Measurements from ENCODE around the gene SULT4A1.

DNA sequence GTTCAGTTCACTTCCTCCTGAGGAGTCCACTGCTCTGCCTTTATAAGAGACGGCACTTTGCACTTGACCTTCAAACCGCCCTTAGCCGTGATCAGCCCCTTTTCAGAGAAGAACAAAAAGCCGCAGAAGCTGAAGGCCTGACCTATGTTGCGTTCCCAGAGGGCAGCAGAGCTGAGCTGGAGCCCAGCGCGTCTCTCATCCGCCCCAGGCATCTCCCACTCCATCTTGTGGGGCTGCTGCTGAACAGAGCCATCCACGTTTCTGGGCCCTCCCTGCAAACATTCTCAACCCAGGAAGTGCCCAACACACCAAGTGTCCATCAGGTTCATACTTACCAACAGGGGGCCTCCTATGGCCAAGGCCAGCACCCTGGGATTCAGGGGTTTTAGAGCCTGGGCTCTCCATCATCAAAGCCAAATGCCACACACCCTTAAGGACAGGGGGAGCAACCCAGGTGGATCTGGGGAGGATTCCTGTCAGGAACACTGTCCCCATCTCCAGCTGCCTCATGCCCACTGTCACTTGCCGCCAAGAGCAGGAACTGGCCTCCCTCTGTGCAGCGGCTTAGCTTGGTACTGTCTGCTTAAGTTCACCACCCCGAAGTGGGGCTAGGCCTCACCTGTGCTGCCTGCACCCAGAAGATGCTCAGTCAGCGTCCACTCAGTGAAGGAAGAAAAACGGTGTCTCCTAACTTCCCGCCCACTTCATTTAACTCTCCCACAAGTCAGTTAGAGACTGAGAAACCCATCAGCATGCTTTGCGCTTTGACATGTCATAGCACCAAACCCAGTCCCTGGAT lies 34.2 kb downstream of the SULT4A1 start:
- TF ChIP-seq EGR1 (IDR thresholded peaks at IDR 0.05; ENCODE audit: low read depth) (no peak), EZH2 (IDR thresholded peaks at IDR 0.05) (no peak), POLR2A (IDR thresholded peaks at IDR 0.05; ENCODE audit: borderline replicate concordance, extremely low read depth, insufficient read depth, insufficient read length) (no peak), POLR2AphosphoS5 (IDR thresholded peaks at IDR 0.05; ENCODE audit: low read depth, low read length) (no peak), ZNF274 (IDR thresholded peaks at IDR 0.05; ENCODE audit: low read depth, low read length) (no peak), ZFX (IDR thresholded peaks at IDR 0.05) (no peak), SRF (IDR thresholded peaks at IDR 0.05; ENCODE audit: low read depth) (no peak), SP1 (IDR thresholded peaks at IDR 0.05; ENCODE audit: low read depth) (no peak), SIN3A (IDR thresholded peaks at IDR 0.05; ENCODE audit: low read depth) (no peak), RAD21 (IDR thresholded peaks at IDR 0.05; ENCODE audit: low read depth) (no peak)
- TF ChIP-seq, protein P1, sequence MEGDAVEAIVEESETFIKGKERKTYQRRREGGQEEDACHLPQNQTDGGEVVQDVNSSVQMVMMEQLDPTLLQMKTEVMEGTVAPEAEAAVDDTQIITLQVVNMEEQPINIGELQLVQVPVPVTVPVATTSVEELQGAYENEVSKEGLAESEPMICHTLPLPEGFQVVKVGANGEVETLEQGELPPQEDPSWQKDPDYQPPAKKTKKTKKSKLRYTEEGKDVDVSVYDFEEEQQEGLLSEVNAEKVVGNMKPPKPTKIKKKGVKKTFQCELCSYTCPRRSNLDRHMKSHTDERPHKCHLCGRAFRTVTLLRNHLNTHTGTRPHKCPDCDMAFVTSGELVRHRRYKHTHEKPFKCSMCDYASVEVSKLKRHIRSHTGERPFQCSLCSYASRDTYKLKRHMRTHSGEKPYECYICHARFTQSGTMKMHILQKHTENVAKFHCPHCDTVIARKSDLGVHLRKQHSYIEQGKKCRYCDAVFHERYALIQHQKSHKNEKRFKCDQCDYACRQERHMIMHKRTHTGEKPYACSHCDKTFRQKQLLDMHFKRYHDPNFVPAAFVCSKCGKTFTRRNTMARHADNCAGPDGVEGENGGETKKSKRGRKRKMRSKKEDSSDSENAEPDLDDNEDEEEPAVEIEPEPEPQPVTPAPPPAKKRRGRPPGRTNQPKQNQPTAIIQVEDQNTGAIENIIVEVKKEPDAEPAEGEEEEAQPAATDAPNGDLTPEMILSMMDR (IDR thresholded peaks at IDR 0.05 in 2 of 3, conservative IDR thresholded peaks at IDR 0.05 in 1 of 3; ENCODE audit: borderline replicate concordance in 1 of 3, insufficient read depth in 1 of 3, low read depth in 2 of 3, low read length in 2 of 3), result peak in 2 of 3 experiments; percentile 21 to 23; a peak in 3 of 6 replicates
- TF ChIP-seq, protein P2, sequence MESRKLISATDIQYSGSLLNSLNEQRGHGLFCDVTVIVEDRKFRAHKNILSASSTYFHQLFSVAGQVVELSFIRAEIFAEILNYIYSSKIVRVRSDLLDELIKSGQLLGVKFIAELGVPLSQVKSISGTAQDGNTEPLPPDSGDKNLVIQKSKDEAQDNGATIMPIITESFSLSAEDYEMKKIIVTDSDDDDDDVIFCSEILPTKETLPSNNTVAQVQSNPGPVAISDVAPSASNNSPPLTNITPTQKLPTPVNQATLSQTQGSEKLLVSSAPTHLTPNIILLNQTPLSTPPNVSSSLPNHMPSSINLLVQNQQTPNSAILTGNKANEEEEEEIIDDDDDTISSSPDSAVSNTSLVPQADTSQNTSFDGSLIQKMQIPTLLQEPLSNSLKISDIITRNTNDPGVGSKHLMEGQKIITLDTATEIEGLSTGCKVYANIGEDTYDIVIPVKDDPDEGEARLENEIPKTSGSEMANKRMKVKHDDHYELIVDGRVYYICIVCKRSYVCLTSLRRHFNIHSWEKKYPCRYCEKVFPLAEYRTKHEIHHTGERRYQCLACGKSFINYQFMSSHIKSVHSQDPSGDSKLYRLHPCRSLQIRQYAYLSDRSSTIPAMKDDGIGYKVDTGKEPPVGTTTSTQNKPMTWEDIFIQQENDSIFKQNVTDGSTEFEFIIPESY (IDR thresholded peaks at IDR 0.05; ENCODE audit: extremely low read depth, insufficient replicate concordance, low read length), result no peak
- TF ChIP-seq, protein P3, sequence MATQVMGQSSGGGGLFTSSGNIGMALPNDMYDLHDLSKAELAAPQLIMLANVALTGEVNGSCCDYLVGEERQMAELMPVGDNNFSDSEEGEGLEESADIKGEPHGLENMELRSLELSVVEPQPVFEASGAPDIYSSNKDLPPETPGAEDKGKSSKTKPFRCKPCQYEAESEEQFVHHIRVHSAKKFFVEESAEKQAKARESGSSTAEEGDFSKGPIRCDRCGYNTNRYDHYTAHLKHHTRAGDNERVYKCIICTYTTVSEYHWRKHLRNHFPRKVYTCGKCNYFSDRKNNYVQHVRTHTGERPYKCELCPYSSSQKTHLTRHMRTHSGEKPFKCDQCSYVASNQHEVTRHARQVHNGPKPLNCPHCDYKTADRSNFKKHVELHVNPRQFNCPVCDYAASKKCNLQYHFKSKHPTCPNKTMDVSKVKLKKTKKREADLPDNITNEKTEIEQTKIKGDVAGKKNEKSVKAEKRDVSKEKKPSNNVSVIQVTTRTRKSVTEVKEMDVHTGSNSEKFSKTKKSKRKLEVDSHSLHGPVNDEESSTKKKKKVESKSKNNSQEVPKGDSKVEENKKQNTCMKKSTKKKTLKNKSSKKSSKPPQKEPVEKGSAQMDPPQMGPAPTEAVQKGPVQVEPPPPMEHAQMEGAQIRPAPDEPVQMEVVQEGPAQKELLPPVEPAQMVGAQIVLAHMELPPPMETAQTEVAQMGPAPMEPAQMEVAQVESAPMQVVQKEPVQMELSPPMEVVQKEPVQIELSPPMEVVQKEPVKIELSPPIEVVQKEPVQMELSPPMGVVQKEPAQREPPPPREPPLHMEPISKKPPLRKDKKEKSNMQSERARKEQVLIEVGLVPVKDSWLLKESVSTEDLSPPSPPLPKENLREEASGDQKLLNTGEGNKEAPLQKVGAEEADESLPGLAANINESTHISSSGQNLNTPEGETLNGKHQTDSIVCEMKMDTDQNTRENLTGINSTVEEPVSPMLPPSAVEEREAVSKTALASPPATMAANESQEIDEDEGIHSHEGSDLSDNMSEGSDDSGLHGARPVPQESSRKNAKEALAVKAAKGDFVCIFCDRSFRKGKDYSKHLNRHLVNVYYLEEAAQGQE (IDR thresholded peaks at IDR 0.05; ENCODE audit: low read depth), result no peak
- TF ChIP-seq, protein P4, sequence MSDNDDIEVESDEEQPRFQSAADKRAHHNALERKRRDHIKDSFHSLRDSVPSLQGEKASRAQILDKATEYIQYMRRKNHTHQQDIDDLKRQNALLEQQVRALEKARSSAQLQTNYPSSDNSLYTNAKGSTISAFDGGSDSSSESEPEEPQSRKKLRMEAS (IDR thresholded peaks at IDR 0.05), result no peak

All from HCT116 (cell line).